SW480 (cell line): Measurements from ENCODE around the gene ADGRE1.

Experiments
- DNase-seq: peaks from one replicate; pipeline ENCODE4 v3.0.0-alpha.2; 2016; ENCODE audit warnings: low spot score

The ADGRE1 gene

DNA sequence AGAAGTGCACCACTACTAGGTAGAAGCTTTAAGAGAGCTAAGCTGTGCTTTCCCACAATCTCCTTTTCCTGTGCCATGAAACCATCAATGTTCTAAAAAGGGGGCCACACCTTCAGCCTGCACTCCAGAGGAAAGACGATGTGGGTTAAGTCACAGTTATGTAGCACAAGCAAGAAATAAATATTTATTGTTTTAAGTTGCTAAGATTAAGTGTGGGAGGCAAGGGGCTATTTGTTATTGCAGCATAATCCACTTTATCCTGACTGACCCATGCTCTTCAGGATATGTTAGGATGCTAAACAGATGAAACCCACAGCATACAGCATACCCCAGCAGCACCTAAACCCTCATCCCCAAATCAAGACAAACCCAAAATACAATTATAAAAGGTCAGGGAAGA is 69.2 kb downstream of the ADGRE1 start:
- DNase-seq, result no peak

DNA sequence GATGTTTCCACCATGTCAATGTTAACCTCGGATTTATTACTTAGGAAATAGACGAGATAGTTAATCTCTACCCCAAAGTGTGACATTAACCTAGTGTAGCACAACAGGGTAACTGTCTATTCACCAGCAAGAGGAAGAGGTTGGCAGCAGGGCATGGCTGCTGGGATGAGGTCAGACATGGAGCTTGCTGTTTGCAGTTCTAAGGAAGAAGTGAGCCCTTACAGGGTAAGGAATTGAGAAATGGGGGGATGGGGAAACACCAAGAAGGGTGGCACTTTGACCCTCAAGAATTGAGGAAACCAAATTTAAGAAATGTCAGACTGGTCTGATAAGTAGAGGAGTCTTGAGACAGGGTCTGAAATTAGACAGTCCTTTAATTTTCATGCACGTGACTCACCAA is 71.4 kb downstream of the ADGRE1 start:
- no peak for DNase-seq

DNA sequence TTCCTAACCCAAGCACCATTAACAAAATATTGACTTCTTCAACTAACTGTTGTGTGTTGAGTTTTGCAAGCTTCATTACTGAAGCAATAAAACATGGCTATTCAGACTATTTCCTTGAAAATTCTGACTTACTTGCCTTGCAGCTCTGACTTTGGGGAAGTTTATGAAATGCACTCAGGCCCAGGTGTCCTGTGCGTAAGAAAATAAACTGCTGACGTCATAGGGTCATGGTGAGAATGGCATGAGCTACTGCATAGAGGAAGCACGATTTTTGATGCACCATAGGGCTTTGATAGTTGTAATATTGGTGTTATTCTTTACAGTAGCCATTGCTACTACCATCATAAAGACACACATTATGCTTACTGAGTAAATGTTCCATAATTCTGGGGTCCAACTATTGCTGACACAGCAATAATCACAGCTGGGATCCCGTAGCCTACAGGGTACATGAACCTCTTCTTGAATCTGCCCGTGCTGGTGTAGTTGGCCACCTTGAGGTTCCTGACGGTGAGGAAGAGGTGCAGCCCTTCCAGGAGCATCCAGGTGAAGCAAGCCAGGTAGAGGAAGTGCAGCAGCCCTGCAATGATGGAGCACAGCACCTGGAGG is 76.0 kb downstream of the ADGRE1 start:
- no peak for DNase-seq

DNA sequence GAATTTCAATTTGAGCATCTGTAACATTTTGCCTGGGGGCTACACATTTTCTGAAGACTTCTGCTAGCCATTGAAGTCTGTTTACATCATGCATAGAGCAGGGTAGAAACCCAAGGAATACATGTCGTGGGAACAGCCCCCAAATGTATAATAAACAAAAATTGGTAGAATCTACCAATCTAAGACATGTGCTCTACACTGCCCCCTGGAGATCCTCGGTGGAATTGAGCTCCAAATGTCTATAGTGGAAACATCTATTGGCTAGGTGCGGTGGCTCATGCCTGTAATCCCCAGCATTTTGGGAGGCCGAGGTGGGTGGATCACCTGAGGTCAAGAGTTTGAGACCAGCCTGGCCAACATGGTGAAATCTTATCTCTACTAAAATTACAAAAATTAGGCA is 76.6 kb downstream of the ADGRE1 start:
- DNase-seq, result no peak

DNA sequence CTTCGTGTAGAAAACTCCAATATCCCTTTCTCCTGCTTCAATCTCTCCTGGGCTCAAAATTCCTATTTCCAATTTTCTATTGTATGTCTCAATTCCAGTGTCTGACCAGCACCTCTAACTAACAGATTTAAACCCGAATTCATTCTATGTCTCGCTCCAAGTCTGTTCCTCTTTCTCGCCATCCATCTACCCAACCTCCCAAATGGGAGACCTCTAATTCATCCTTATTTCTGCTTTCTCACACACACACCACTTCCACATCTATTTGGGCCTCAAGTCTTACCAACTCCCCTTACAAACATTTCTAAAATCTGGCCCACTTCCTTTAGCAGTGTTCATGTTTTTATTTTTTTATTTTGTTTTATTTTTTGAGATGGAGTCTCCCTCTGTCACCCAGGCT is 80.6 kb downstream of the ADGRE1 start:
- DNase-seq, result no peak

DNA sequence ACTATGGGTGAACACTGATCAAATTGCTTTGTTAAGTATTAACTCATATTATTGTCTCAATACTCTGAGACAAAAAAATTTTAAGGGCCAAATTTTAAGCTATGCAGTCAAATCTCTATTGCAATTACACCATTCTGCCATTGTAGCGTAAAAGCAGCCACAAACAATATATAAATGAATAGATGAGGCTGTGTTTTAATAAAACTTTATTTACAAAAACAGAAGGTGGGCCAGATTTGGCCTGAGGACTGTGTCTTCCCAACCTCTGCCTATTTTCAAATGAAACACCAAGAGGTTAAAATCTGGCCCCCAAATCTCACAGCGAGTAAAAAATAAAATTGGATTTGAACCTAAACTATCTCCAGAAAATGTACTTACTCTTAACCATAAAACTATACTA is 82.1 kb downstream of the ADGRE1 start:
- DNase-seq, result no peak

DNA sequence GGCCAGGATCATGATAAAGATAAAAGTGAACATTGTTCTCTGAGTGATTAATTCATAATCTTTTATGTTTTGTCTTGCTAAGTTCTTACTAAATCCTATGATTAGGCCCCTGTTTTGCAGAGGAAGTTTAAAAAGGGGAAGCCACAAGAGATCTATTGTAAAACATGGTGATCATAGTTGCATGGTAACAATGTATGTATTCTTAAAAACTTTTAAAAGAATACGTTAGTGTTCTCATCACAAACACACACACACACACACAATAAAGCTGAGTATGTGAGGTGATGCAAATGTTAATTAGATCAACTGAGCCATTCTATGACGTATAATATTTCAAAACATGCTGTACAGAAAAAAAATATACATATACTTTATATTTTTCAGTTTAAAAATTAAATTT is 82.6 kb downstream of the ADGRE1 start:
- DNase-seq, result no peak

DNA sequence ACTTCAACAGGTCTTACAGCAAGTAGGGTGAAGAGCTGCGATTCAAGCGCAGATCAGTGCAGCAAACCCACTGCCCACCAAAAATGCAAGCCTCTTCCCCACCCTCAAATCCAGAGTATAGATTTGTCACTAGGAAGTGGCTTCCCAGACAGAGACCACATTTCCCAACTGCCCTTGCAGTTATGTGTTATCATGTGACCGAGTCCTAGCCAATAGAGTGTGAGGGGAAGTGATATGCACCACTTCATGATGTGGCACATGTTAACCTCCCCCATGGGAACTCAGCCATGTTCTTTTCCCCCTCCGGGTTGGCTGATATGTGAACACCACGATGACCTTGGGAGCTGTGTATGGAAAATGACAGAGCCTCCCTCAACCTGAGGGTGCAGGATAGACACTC is 83.1 kb downstream of the ADGRE1 start:
- DNase-seq, result no peak

DNA sequence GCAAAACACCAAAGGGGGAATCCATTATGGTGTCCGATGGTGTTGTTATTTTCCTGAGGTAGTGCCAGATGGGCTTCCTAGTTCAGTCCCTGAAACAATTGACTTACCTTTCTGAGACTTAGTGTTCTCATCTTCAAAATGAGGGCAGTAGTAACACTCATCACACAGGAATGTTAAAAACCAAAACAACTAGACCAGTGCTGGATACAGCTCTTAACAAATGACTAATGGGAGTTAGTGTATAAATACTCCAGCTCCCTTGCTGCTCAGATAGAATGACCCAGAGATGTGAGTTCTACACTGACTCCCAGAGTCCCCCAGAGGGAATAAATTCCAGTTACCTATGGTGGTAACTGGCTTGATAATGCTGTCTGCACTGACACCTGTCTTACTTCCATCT is 84.0 kb downstream of the ADGRE1 start:
- DNase-seq, result peak; percentile 32

DNA sequence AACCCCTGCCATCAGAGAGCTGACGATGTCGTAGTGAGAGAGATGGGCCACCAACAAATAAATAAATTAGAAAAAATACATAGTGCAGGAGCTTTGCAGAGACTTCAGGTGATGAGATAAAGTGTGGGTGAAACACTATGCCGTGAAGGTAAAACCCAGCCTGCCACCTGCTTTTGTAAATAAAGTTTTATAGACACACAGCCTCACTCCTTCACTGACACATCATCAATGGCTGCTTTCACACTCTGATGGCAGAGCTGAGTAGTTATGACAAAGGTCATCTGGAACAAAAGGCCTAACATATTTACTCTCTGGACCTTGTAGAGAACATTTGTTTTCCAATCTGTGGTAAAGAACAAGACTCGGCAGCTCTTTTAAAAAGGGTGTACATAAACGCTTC is 88.8 kb downstream of the ADGRE1 start:
- DNase-seq, result no peak

DNA sequence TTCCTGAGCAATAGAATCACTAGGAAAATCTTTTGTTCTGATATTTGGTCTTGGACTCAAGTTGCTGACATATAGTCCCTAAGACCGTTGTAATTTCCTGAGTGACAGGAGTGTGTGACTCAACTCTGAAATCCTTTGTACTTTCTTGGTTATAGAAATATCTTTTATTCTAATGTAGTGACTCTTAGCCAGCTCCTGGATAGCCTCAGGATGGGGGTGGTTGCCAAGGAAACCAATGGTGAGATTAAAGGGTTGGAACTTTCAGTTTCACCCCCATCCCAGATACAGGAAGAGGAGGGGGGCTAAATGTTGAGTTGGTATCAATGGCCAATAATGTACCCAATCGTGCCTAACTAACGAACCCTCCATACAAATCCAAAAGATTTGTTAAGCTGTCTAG is 92.0 kb downstream of the ADGRE1 start:
- no peak for DNase-seq

DNA sequence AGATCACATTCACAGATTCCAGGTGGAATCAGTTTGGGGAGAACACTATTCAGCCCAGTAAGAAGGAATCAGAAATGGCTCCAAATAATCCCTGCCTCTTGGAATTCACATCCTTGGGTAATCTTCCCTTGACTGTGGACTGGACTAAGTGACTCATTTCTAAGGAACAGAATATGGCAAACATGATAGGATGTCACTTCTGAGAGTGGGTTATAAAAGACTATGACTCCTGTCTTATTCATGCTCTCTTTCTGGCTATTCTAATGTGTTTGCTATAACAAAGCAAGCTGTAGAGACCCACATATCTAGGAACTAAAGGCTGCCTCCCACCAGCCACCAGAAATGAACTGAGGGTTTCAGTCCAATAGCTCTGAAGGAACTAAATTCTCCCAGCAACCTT is 96.1 kb downstream of the ADGRE1 start:
- DNase-seq, result no peak

DNA sequence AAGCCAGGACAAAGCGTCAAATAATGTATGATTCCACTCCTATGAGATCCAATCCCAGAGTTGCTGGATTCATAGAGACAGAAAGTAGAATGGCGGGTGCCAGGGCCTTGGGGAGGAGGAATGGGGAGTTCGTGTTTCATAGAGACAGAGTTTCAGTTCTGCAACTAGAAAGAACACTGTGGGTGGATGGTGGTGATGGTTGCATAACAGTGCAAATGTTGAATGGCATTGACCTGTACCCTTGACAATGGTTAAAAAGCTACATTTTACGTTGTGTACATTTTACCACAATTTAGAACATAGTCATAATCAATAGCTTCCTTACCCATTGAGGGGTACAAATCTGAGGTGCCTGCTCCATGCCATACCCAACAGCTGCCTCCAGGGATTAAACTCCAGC is 100.5 kb downstream of the ADGRE1 start:
- DNase-seq, result no peak

DNA sequence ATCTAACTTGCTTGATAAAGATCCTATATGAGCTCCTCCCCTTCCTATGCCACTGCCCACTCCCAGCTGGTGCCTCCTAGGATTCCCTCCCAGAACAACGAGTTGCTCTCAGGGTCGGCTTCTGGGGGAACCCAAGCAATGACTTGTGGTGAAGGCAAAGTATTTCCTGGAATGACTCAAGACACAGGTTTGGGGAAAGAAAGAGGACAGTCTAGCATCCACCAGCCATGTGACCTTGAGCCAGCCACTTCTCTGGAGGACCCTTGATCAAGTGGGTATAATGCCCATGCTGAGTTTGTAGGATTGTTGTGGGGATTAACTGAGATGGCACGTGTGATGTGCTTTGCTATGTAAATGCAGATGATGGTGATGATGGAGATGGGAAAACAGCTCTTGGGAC is 100.9 kb downstream of the ADGRE1 start:
- no peak for DNase-seq
